SHP77 (cell line): Measurements from ENCODE around the gene ATP8B3.

Experiments
- DNase-seq, 2 experiments: peaks; one replicate each; lab custom pipeline; 2025; lab: John Stamatoyannopoulos, UW

Gene ATP8B3

DNA sequence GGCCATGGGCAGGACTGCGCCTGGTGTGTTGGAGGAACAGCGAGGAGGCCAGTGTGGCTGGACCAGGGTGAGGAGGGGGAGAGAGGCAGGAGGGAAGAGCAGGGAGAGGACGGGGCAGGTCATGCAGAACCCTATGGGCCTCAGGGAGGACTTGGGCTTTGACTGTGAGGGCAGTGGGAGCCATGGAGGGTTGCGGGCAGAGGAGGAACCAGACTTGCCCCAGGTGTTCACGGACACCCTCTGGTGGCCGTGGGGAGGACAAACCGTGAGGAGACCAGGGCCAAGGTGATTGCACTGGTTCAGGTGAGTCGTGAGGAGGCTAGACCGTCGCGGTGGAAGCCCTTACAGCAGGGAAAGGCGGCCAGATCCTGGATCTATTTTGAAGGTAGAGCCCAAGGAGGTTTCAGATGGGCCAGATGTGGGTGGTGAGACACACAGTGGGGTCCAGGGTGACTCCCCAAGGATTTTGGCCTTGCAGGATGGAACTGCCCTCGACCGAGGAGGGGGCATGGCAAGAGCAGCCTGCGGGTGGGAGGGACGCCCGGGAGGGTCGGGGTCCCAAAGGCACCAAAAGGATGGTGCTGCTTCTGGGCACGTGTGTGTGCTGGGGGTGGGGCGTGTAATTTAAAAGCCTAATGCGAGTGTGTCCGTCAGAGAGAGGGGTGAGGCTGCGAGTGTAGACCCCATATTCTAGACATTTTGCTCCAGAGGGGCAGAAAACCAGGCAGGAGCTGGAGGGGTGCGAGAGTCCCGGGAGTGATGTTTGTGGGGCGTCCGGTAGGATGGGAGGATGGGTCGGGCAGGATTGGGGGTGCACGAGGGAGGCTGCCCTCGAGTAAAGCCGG lies 39.0 kb upstream of the ATP8B3 start:
- DNase-seq: no peak

DNA sequence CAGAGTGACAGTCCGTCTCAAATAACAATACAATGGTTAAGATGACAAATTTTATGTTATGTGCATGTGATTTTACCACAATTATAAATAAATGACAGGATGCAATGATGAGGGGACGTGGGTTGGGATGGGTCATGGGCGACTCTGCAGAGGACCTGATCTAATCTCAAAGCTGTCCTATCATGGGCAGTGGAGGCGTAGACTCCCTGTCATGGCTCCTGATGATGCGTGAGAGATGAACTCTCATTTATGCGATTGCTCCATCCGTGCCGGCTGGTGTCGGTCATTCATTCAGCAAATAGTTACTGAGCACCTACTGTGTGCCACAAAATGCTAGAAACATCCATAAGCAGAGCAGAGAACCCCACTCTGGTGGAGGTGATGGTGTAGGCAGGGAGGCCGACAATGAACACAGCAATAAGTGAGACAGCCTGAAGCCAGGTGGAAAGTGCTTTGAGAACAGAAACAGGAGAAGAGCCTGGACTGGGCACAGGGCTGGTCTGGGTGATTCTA lies 37.9 kb upstream of the ATP8B3 start:
- DNase-seq: no peak

DNA sequence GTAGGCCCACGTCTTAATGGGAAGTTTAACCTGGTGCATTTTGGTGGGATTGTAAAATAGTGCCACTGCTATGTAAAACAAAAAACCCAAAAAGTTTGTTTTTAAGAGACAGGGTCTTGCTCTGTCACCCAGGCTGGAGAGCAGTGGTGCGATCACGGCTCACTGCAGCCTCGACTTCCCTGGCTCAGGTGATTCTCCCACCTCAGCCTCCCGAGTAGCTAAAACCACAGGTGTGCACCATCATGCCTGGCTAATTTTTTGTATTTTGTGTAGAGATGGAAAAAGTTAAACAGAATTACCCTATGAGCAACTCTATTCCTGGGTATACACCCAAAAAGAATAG lies 37.0 kb upstream of the ATP8B3 start:
- DNase-seq: no peak

DNA sequence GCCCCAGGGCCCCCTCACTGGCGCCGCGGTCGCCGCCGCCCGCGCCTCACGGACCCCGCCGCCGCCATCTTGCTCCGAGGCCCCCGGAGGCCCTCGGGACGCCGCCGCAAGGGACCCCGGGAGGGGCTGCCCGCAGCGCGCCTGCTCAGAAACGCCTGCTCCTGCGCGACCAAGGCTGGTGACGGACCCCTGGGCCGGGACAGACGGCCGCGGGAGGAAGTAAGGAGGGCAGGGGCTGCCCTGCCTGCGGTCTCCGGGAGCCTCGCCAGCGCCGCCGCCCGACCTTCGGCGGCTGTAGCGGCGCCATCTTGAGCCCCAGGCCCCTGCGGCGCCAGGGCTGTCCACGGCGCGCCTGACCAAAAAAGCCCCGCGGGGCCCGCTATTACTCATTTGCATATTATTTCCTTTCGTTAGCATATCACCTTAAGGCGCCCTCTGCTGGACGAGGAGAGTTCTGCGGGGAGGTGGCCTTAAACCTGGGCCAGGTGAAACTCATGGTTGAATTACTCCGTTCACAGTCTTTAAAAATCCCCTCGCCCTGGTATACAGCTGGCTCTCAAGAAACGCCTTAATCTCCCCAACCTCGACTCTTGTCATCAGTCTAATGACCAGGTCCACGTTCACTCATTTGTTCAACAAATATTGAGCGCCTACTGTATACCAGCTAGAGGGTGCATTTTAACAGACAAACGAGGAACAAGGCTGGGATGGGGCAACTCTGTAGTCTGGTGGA lies 36.5 kb upstream of the ATP8B3 start, which contains the start of gene REXO1:
Gene REXO1 (minus strand): TSS at position 85 of the 733 bp plus-strand sequence. CDS start 125 bp downstream, outside the sequence.
- DNase-seq: peak; percentile 80 to 85

DNA sequence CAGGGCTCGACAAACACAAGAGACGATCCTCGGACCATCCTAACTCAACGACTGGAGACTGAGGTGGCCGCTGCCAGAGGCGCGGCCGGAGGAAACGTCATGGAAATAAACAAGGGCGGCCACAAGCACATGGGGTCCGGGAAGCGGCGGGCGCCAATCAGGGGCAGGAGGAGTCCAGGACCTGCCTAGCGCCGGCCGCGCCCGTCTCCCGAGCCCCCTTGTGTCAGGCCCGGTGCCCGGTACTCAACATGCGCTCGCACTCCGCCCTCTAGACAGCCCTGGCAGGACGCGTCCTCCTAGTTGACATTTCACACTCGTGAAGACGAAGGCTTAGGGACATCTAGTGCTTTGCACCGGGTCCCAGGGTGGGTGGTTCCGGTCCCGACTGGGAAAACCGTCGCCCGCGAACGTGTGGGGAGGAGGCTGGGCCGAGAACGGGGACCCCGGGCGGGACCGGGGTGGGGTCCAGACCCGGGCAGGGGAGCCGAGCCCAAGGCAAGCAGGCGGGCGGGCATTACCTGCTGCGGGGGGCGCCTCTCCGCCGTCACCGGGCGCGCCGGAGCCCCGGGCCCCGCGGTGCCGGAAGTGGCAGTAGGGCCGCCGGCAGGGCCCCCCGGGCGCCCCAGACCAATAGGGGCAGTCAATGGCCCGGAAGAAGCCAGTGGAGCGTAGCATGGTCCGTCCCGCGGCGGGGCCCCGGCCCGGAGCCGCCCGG lies 35.8 kb upstream of the ATP8B3 start:
- no peak for DNase-seq

DNA sequence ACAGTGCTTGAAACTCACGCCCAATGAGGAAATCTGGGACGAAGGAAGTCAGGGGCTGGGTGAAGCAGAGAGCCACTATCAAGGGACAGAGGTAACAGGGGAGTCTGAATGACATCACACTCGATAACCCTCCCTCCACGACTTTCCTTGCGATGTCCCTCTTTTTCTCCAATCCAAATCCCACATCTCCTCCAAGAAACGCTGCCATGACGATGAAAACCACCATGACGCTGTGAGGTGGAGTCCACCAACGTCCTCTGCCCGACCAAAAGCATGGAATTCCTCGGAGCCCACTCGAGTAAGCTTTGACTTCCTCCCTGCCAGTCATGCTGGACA lies 35.2 kb upstream of the ATP8B3 start:
- DNase-seq: no peak

DNA sequence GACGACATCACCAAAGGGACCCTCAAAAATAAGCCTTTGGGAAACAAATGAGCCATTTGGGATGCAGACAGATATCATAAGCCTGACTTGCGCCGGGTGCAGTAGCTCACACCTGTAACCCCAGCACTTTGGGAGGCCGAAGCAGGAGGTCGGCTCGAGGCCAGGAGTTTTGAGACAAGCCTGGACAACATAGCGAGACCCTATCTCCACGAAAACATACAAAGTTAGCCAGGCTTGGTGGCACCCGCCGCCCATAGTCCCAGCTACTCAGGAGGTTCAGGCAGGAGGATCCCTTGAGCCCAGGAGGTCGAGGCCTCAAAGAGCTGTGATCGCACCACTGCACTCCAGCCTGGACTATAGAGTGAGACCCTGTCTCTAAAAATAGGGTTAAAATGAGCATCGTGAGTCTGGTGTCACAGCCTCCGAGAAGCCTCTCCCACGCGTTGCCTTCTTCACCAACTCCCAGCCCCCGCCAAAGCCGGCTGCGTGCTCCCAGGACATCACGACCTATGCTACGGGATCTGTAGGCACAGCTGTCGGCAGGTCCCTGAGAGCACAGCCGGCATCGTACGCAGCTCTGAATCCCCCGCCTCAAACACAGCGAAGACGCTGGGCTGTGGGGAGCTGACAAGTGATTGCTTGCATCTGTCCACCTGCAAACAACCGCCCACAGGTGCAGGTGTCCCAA lies 34.6 kb upstream of the ATP8B3 start:
- DNase-seq: no peak

DNA sequence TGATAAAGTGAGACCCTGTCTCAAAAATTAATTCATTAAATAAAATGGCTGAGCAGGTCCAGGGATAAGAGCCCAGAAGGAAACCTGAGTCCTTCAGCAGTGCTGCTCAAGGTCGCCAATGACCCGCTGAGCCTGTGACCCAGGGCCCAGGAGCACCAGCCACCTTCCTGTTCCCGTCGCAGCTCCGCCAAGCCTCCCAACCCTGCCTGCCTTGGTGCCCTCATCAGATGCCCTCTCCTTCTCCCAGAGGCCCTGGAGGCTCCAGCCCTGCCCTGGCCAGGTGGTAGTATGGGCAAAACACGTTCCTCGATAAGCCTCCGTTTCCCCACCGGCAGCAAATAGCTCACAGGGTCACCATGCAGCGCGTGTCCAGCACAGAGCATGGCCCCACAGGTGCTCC lies 33.6 kb upstream of the ATP8B3 start:
- no peak for DNase-seq

DNA sequence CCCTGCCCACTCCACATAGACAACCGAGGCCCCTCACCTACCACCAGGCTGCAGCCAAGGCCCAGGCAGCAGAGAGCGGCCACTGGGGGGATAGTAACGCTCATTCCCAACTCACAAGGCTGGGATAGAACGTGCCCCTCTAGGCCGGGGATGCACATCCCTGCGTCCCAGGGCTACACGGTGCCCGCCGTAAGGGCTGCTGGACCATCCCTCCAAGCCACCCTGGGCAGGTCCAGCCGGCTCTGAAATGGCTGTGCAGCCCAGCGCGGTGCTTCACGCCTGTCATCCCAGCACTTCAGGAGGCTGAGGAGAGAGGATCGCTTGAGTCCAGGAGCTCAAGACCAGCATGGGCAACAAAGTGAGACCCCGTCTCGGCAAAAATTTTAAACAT lies 33.0 kb upstream of the ATP8B3 start:
- no peak for DNase-seq

DNA sequence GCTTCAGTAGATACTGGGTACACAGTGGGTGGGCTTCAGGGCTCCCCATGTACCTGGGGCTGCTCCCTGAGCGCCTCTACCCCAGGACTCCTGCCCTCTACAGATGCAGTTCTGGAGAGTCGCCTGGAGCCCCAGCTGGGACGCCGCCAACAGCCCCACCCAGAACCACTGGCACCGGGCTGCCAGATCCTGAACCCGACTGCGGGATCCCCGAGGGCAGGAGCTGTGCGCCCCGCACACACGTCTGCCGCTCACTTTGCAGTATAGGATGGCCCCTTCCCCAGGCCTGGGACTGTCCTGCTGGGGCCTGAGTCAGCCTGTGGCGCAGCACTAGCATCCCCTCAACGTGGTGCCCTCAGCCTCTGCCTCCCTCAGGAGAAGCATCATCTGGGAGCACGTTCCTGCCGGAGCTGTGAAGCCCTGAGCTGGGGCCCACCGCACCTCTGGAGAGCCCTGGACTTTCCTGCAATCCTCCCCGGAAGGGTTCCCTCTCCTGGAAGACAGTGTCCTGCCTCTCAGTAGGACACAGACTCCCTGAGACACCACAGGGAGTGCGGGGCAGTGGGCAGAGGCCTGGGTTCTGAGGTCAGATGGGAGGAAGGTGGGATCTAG lies 32.5 kb upstream of the ATP8B3 start:
- DNase-seq: no peak

DNA sequence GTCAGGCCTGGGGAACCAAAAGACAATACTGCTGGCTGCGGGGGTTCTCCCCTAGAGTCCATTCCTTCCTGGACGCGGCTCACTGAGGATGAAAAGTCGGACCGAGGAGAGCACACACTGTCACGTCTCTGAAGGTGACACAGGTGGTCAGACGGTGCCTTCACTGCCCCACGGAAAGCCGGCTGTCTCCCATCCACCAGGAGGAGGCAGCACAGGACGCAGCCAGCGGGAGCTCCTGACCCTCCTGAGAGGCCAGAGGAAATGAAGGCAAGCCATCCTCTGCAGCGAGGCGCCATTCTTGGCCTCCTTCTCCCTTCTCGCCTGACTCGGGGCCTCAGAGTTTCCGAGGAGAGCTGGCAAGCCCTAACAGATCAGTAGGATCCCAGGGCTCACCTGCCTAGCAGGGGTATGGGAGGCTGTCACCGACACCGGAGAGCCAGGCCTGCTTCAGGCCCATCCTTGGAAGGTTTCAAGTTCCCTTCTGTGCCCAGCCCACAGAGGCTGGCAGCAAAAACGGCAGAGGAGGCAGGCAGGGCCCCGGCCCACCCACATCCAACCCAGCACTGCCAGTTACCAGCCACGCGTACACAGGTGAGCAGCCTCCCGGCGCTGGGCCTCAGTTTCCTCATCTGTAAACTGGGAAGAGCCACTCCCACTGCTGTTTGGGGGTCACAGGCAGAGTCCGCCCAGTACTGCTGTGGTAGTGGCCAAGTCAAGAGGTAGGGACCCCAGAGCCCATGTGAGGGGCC lies 31.7 kb upstream of the ATP8B3 start:
- DNase-seq: no peak

DNA sequence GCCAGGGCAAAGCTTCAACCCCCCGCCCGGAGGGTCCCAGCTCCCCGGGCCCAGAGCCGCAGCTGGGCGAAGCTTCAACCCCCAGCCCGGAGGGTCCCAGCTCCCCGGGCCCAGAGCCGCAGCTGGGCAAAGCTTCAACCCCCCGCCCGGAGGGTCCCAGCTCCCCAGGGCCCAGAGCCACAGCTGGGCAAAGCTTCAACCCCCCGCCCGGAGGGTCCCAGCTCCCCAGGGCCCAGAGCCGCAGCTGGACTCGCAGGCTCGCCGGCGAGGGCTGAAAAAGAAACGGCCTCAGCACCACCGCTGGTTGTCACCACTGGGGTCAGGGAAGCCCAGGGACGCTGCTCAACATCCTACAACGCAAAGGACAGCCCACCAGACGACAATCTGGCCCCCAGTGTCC lies 31.0 kb upstream of the ATP8B3 start:
- DNase-seq: no peak

DNA sequence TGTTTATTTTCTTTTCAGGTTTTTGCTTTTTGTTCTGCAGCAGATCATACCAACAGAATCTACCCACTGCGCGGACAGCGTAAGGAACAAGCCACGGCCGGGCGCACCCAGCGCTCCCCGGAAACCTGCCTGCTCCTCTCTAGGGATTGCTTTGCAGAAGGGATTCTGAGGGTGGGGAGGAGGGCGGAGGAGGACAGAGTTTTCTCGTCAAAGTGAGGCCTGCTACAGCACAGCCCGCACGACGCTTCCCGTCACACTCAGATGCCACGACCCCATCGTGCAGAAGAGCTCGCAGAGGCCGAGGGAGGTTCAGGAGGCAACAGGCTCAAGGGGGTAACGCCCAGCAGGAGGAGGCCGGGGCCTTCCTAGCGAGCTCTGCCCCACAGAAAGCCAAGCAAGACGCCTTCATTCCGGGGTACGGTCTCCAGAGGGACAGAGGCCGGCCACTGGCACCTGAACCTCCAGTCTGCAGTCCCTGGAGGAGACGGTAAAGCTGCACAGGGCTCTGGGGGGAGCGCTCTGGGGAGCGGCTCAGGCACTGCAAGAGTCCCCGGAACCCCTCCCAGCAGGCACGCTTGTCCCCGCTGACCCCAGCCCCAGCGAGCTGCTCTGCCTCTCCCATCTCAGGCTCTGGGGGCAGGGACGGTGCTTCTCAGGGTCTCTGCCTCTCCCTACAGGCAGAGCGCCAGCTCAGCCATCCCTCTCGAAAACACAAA lies 29.3 kb upstream of the ATP8B3 start:
- no peak for DNase-seq

DNA sequence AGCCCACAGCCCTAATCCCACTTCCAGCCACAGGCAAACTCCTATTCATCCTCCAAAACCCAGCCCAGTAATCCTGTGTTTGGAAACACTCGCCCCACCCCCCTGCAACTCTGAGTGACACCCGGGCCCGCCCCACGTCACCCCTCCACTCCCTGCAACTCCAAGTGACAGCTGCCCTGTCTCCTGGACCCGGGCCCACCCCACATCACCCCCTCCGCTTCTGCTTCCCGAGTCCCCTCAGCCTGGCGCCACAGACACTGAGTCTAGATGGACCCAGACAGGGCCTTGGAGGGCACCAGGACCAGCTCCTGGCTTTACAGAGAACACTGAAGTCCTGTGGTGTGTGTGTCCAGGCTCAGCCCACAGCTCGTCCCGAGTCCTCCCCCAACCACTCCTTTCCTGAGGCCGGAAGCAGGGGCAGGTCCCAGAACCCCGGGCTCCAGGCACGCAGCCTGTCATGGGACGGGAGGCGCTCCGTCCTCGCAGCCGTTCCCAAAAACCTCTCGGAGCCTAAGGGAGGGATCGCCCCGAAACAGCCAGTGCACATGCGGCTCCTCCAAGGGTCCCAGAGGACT lies 28.6 kb upstream of the ATP8B3 start:
- DNase-seq: no peak

DNA sequence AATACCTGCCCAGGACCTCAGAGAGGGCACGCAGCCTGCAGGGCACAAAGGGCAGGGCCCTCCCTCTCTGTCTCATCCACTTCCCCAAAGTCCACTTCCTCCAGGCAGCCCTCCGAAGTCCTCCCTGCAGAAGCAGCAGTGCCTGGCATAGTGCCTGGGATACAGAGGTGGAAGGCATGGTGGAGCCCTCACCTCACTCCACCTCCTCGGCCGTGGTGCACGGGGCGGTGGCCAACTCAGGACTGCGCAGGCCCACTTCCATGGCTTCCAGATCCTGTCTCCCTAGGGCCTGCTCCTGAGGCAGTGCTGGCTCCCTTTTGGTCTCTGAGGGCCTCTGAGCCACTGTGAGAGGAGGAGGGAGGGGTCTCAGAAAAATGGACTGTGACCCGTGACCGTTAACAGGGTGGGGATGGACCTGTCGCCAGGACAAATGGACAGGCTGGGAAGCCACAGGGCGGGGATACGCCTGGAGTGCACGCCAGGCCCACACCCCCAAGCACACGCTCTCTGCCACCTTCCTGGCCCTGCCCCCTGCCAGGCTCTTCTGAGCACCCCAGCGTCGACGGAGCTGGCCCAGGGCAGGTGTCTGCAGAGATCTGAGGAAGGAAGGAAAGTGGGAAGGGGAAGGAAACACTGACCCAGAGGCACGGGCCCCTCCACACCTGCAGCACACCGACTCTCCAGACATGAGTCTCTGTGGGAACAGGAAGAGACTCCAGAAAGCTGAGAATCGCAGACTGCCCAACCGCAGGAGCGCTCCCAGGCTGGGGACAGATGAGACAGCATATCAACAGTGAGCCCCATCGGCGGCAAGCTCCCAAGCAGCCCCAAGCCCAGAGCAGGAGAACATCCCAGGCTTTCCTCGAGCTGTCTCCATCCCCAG lies 27.8 kb upstream of the ATP8B3 start:
- no peak for DNase-seq

DNA sequence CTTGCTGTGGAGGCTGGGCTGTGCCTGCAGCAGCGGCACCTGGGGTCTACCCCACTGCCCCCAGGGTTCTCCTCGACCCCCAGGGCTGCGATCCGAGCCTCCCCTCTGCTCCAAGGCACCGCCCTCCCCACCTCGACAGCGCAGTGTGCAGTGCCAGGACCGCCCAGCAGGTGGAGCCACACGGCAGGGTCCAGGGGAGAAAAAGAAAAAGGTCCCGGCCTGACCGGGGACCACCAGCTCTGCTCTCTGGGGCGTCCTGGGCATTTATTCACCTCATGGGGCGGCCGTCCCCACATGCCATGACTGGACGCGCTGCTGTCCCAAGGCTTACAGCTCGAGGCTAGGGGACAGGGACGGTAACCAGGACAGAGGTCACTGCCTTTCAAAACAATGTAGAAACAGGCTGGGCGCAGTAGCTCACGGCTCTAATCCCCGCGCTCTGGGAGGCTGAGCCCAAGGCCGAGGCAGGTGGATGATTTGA lies 25.6 kb upstream of the ATP8B3 start:
- no peak for DNase-seq

DNA sequence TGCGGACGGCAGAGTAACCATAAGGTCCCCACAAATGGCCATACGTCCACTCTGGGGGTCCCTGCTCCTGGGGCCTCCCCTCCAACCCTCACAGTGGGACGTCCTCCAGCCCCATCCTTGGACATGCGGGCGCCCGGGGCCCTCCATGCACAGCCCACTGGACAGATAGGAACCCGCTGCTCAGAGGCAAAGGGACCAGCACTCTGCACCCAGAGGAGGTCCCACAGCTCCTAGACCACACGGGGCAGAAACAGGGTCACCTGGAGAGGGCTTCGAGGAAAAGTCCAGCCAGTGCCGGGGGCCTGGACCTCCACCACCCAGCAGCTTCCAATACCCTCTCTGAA lies 25.1 kb upstream of the ATP8B3 start:
- DNase-seq: no peak

DNA sequence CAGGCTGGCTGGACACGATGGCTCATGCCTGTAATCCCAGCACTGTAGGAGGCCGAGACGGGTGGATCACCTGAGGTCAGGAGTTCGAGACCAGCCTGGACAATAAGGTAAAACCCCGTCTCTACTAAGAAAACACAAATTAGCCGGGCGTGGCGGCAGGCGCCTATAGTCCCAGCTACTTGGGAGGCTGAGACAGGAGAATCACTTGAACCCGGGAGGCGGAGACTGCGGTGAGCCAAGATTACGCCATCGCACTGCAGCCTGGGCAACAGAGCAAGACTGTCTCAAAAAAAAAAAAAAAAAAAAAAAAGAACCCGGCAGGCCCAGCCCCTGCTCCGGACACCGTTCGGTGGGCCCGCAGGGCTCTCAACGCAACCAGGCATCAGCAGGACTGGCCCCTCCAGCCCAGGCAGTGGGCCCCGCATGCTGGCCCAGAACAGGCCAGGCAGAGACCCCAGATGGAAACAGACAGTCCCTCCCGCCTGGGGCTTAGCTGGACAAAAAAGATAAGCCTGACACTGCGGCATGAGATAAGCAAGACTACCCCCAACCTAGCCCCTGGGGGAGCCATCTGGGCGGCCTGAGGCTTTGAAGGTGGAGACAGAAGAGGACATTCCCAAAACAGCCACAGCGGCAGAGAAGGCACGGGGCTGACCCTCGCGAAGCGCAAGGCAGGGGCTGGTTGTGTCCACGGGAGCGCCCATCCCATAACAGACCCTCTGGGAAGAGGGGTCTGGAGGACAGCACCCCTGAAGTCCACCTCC lies 24.6 kb upstream of the ATP8B3 start:
- no peak for DNase-seq
